Vagina (tissue), 2 donors: Measurements from ENCODE around the gene PRR14. TPM values are rescaled to one million over a fixed set of nuclear protein-coding genes. Genes with fewer than 3 reads are reported as not detected.

Source experiments
- DNase-seq, 2 donors: peaks; one replicate each; pipeline ENCODE4 v3.0.0-alpha.2; 2017; ENCODE audit errors: extremely low spot score in 2 of 2
- H3K27ac ChIP-seq: fragments of 200-600 bp; sonication (generic); one replicate; pipeline ENCODE4 v1.5.1; 2019
- H3K27me3 ChIP-seq: fragments of 200-600 bp; sonication (generic); one replicate; pipeline ENCODE4 v1.5.1; 2019
- H3K36me3 ChIP-seq, 2 donors: fragments of 200-600 bp; sonication (generic); one replicate each; pipeline ENCODE4 v1.5.1; 2017 to 2019
- H3K4me1 ChIP-seq: fragments of 200-600 bp; sonication (generic); one replicate; pipeline ENCODE4 v1.5.1; 2019
- H3K4me3 ChIP-seq, 2 donors: fragments of 200-600 bp; sonication (generic); 1 replicate in 1 of 2; 2 replicates in 1 of 2; pipeline ENCODE4 v1.5.1; 2016 to 2019
- H3K9me3 ChIP-seq: fragments of 200-600 bp; sonication (generic); one replicate; pipeline ENCODE4 v1.5.1; 2019
- CTCF ChIP-seq, 3 experiments: fragments of 450-650 bp in 2 of 3; fragments of 200-600 bp in 1 of 3; sonication (generic) in 1 of 3; IDR thresholded peaks; one replicate each; pipeline ENCODE4 v1.5.1; 2017 to 2019; ENCODE audit warnings: antibody characterized with exemption in 3 of 3, mild to moderate bottlenecking in 2 of 3, moderate library complexity in 2 of 3
- POLR2A ChIP-seq, 2 donors: fragments of 450-650 bp; IDR thresholded peaks; one replicate each; pipeline ENCODE4 v1.6.1; 2017; ENCODE audit warnings: antibody characterized with exemption in 2 of 2, mild to moderate bottlenecking in 2 of 2, moderate library complexity in 2 of 2
- POLR2AphosphoS5 ChIP-seq, 2 donors: sonication (generic); formaldehyde crosslinking; IDR thresholded peaks; one replicate each; pipeline ENCODE4 v1.9.0; 2017; ENCODE audit warnings: antibody characterized with exemption in 2 of 2, mild to moderate bottlenecking in 2 of 2, low read depth in 1 of 2; ENCODE audit not compliant: insufficient read depth in 1 of 2
- intact Hi-C: fragments of 100-400 bp; cut with DNase I; formaldehyde crosslinking; loops from one replicate; pipeline ENCODE4 v1.15.1; 2023
- total RNA-seq: library from RNA; depleted of rRNA; stranded (reverse); fragments of >200 nt; gene quantifications from one replicate; pipeline ENCODE4 v1.2.3, GENCODE V29; 2016

Gene PRR14
- total RNA-seq, 1 donor from 2014 or later = 60.4 TPM

GRCh38 chr16:30604316-30604947, 46.3 kb upstream of the PRR14 start:
- DNase-seq = no peak
- H3K4me3 ChIP-seq = no peak overlapping the region
- peaks cover 39% of the 10 kb centered on the region for H3K4me1 ChIP-seq
- intact Hi-C loops = no loop called here
- TF ChIP-seq CTCF (IDR thresholded peaks at IDR 0.05) = no peak
- TF ChIP-seq POLR2A (IDR thresholded peaks at IDR 0.05) = no peak
- no peak for TF ChIP-seq POLR2AphosphoS5 (IDR thresholded peaks at IDR 0.05; ENCODE audit: insufficient read depth in 1 of 2, low read depth in 1 of 2)
- H3K36me3 ChIP-seq = peaks cover 0 to 54% of the 10 kb centered on the region in 2 donors
- H3K9me3 ChIP-seq = no peaks in the 10 kb centered on the region
- no peak overlapping the region for H3K27ac ChIP-seq
- H3K27me3 ChIP-seq = no peaks in the 10 kb centered on the region

- no peak overlapping the region for H3K4me3 ChIP-seq
- no peaks in the 10 kb centered on the region for H3K27me3 ChIP-seq
- peaks cover 39% of the 10 kb centered on the region for H3K4me1 ChIP-seq
- H3K36me3 ChIP-seq = peaks cover 0 to 54% of the 10 kb centered on the region in 2 donors
- no peaks in the 10 kb centered on the region for H3K9me3 ChIP-seq
- no peak overlapping the region for H3K27ac ChIP-seq
- no peak for TF ChIP-seq POLR2A (IDR thresholded peaks at IDR 0.05)
- no peak for DNase-seq
- intact Hi-C loops = no loop called here
These were observed 45.6 kb upstream of the PRR14 start for GRCh38 chr16:30605158-30605557.

- peaks cover 0 to 54% of the 10 kb centered on the region in 2 donors for H3K36me3 ChIP-seq
- peaks cover 45% of the 10 kb centered on the region for H3K4me1 ChIP-seq
- no peaks in the 10 kb centered on the region for H3K27me3 ChIP-seq
- TF ChIP-seq POLR2A (IDR thresholded peaks at IDR 0.05) (no peak), CTCF (IDR thresholded peaks at IDR 0.05) (no peak), POLR2AphosphoS5 (IDR thresholded peaks at IDR 0.05; ENCODE audit: insufficient read depth in 1 of 2, low read depth in 1 of 2) (no peak)
- DNase-seq = no peak
- H3K9me3 ChIP-seq = no peaks in the 10 kb centered on the region
- intact Hi-C loops = no loop called here
- H3K4me3 ChIP-seq = no peak overlapping the region
- H3K27ac ChIP-seq = no peak overlapping the region
These were observed 44.8 kb upstream of the PRR14 start for GRCh38 chr16:30606004-30606403.

- intact Hi-C loops = no loop called here
These were observed 41.5 kb upstream of the PRR14 start for GRCh38 chr16:30609002-30609925.

More at GRCh38 chr16:30609002-30609925, 41.5 kb upstream of the PRR14 start:
- DNase-seq = no peak
- Histone ChIP-seq H3K9me3 (no peaks in the 10 kb centered on the region), H3K36me3 (peaks cover 0 to 35% of the 10 kb centered on the region in 2 donors), H3K4me3 (peak overlapping the region; percentile 83 to 87), H3K27ac (peak overlapping the region; percentile 83), H3K4me1 (peaks cover 24% of the 10 kb centered on the region), H3K27me3 (no peaks in the 10 kb centered on the region)
- TF ChIP-seq CTCF (IDR thresholded peaks at IDR 0.05) (no peak), POLR2A (IDR thresholded peaks at IDR 0.05) (no peak), POLR2AphosphoS5 (IDR thresholded peaks at IDR 0.05; ENCODE audit: insufficient read depth in 1 of 2, low read depth in 1 of 2) (no peak)
